Sigmoid colon (tissue), 7 donors: Measurements from ENCODE around the gene CCDC85B. TPM values are rescaled to one million over a fixed set of nuclear protein-coding genes. Genes with fewer than 3 reads are reported as not detected.
"Not testable (repeated sequence)": the region's sequence is repeated elsewhere in the genome, so short reads cannot be mapped to it uniquely, and the experiment has no call there.

Experiments used
- DNase-seq: peaks from one replicate; pipeline ENCODE4 v3.0.0-alpha.2; 2019
- H3K27ac ChIP-seq, 4 donors: fragments of 200-600 bp; sonication (generic); one replicate each; pipeline ENCODE4 v1.5.1; 2016 to 2019; ENCODE audit warnings: mild to moderate bottlenecking in 1 of 4
- H3K27me3 ChIP-seq, 3 donors: fragments of 200-600 bp; sonication (generic); one replicate each; pipeline ENCODE4 v1.5.1; 2019; ENCODE audit warnings: mild to moderate bottlenecking in 1 of 3
- H3K36me3 ChIP-seq, 4 donors: fragments of 200-600 bp; sonication (generic); one replicate each; pipeline ENCODE4 v1.5.1; 2016 to 2019
- H3K4me1 ChIP-seq, 4 donors: fragments of 200-600 bp; sonication (generic); one replicate each; pipeline ENCODE4 v1.5.1; 2017 to 2019
- H3K4me3 ChIP-seq, 4 donors: fragments of 200-600 bp; sonication (generic); one replicate each; pipeline ENCODE4 v1.5.1; 2017 to 2019; ENCODE audit warnings: mild to moderate bottlenecking in 2 of 4, moderate library complexity in 1 of 4
- H3K9me3 ChIP-seq, 4 donors: fragments of 200-600 bp in 3 of 4; sonication (generic) in 3 of 4; one replicate each; pipeline versions ENCODE4 v1.5.1 to v1.6.1; 2013 to 2019
- CTCF ChIP-seq, 4 experiments: fragments of 450-650 bp in 3 of 4; fragments of 200-600 bp in 1 of 4; IDR thresholded peaks; one replicate each; pipeline ENCODE4 v1.5.1; 2016 to 2019; ENCODE audit warnings: antibody characterized with exemption in 4 of 4, mild to moderate bottlenecking in 3 of 4, moderate library complexity in 2 of 4
- EP300 ChIP-seq, 4 donors: sonication (generic); formaldehyde crosslinking; IDR thresholded peaks; one replicate each; pipeline ENCODE4 v1.6.1; 2017; ENCODE audit warnings: antibody characterized with exemption in 4 of 4
- POLR2A ChIP-seq, 2 donors: fragments of 450-650 bp; IDR thresholded peaks; one replicate each; pipeline ENCODE4 v1.6.1; 2016; ENCODE audit warnings: antibody characterized with exemption in 2 of 2, mild to moderate bottlenecking in 2 of 2, moderate library complexity in 2 of 2
- POLR2AphosphoS5 ChIP-seq, 4 donors: sonication (generic); formaldehyde crosslinking; IDR thresholded peaks; one replicate each; pipeline ENCODE4 v1.6.1; 2017; ENCODE audit warnings: antibody characterized with exemption in 4 of 4
- WGBS, 2 donors: extraction: QIAGEN DNeasy Blood & Tissue Kit; methylation state at CpG; one replicate each; pipeline ENCODE4 v1.1.7; 2013; 5-methylcytosine and 5-hydroxymethylcytosine counted together
- intact Hi-C: fragments of 100-400 bp; cut with DNase I; formaldehyde crosslinking; loops from one replicate; pipeline ENCODE4 v1.15.1; 2023
- polyA plus RNA-seq, 3 donors: library from polyadenylated mRNA; stranded (reverse); fragments of 200-250 nt; gene quantifications; one replicate each; pipeline ENCODE4 v1.2.3, GENCODE V29; 2013
- total RNA-seq, 4 donors: library from RNA; depleted of rRNA; stranded (reverse); fragments of >200 nt; gene quantifications; one replicate each; pipeline ENCODE4 v1.1.0, GENCODE V29; 2016
- donor health status: healthy with polysubstance abuse.
- donor health status: Bipolar disorder and iron deficiency.
- donor health status: healthy.

Gene CCDC85B
- total and polyA plus RNA-seq, 7 donors = 4.2 to 73.6 (median 57.1) TPM

GRCh38 chr11:65886826-65887722 lies 3.4 kb upstream of the CCDC85B start:
- WGBS, 2 donors = 80 to 83% methylated on average over 14 of the region's 14 CpGs
- peaks cover 0 to 59% (median 50%) of the 10 kb centered on the region in 4 donors for H3K4me1 ChIP-seq
- no peak for DNase-seq
- peaks cover 4 to 41% (median 15%) of the 10 kb centered on the region in 4 donors for H3K36me3 ChIP-seq
- H3K27ac ChIP-seq = peak overlapping the region; percentile 95 to 98 (median 97)
- no peaks in the 10 kb centered on the region for H3K9me3 ChIP-seq
- H3K27me3 ChIP-seq = no peaks in the 10 kb centered on the region
- peak overlapping the region in 3 of 4 donors; percentile 60 to 75 (median 65) for H3K4me3 ChIP-seq
- TF ChIP-seq POLR2AphosphoS5 (IDR thresholded peaks at IDR 0.05) (no peak), CTCF (IDR thresholded peaks at IDR 0.05) (no peak), EP300 (IDR thresholded peaks at IDR 0.05) (no peak), POLR2A (IDR thresholded peaks at IDR 0.05) (no peak)
- intact Hi-C loops = loop anchor here (5.0 kb wide), 1 partner anchor 115 kb away; the partner anchor contains the start of genes BANF1 and EIF1AD

- peak overlapping the region; percentile 95 to 98 (median 97) for H3K27ac ChIP-seq
- no peak for TF ChIP-seq POLR2A (IDR thresholded peaks at IDR 0.05)
- intact Hi-C loops = loop anchor here (1.0 to 5.0 kb wide), 3 partner anchors 29 to 115 kb away; partner anchors contain the start of genes BANF1, CFL1, EIF1AD and SART1
- DNase-seq = no peak
- 3 to 7% methylated on average over 23 of the region's 23 CpGs for WGBS, 2 donors
- H3K4me1 ChIP-seq = peaks cover 0 to 66% (median 57%) of the 10 kb centered on the region in 4 donors
- no peaks in the 10 kb centered on the region for H3K27me3 ChIP-seq
- H3K36me3 ChIP-seq = peaks cover 4 to 35% (median 12%) of the 10 kb centered on the region in 4 donors
- H3K9me3 ChIP-seq = no peaks in the 10 kb centered on the region
- peak overlapping the region; percentile 53 to 75 (median 62) for H3K4me3 ChIP-seq
These were observed 2.7 kb upstream of the CCDC85B start for GRCh38 chr11:65887723-65888162.

- 0 to 1% methylated on average over 57 of the region's 57 CpGs for WGBS, 2 donors
- TF ChIP-seq POLR2AphosphoS5 (IDR thresholded peaks at IDR 0.05) (peak; percentile 90 to 98 (median 95)), POLR2A (IDR thresholded peaks at IDR 0.05) (peak; percentile 90 to 92), CTCF (IDR thresholded peaks at IDR 0.05) (peak; percentile 85 to 99 (median 91)), EP300 (IDR thresholded peaks at IDR 0.05) (no peak)
- intact Hi-C loops = loop anchor here (1.0 to 5.0 kb wide), 3 partner anchors 30 to 114 kb away; partner anchors contain the start of genes BANF1, CFL1, EIF1AD and SART1
- Histone ChIP-seq H3K27me3 (no peaks in the 10 kb centered on the region), H3K9me3 (no peaks in the 10 kb centered on the region), H3K27ac (peak within 1 kb of the TSS; percentile 95 to 98 (median 97)), H3K36me3 (peaks cover 4 to 29% (median 9%) of the 10 kb centered on the region in 4 donors), H3K4me1 (peaks cover 0 to 71% (median 62%) of the 10 kb centered on the region in 4 donors), H3K4me3 (peak within 1 kb of the TSS; percentile 53 to 75 (median 62))
- DNase-seq = peak; percentile 99
These were observed 2.2 kb upstream of the CCDC85B start, which contains the start of gene FIBP for GRCh38 chr11:65888163-65888814. Gene FIBP, minus strand, starts transcription at chr11:65888471. Its CDS starts 53 bp downstream, at chr11:65888418.

- Histone ChIP-seq H3K4me3 (peak overlapping the region; percentile 60 to 77 (median 66)), H3K27ac (peak overlapping the region; percentile 95 to 98 (median 97)), H3K36me3 (peaks cover 0 to 6% (median 0%) of the 10 kb centered on the region in 4 donors), H3K9me3 (no peaks in the 10 kb centered on the region), H3K4me1 (peaks cover 0 to 70% (median 59%) of the 10 kb centered on the region in 4 donors), H3K27me3 (no peaks in the 10 kb centered on the region)
- intact Hi-C loops = no loop called here
- DNase-seq = peak; percentile 81
- whole genome bisulfite sequencing, 2 donors = 5 to 12% methylated on average over 57 of the region's 57 CpGs
- TF ChIP-seq POLR2AphosphoS5 (IDR thresholded peaks at IDR 0.05) (peak in 3 of 4 donors; percentile 17 to 40 (median 23)), CTCF (IDR thresholded peaks at IDR 0.05) (no peak)
These were observed 1.0 kb downstream of the CCDC85B start for GRCh38 chr11:65891219-65892136.

GRCh38 chr11:65892137-65892540 lies 1.7 kb downstream of the CCDC85B start:
- H3K9me3 ChIP-seq, H3K36me3 ChIP-seq, H3K27me3 ChIP-seq, intact Hi-C loops, DNase-seq: not testable (repeated sequence)
- Histone ChIP-seq H3K27ac (peak overlapping the region; percentile 95 to 98 (median 97)), H3K4me1 (peaks cover 0 to 63% (median 54%) of the 10 kb centered on the region in 4 donors), H3K4me3 (peak overlapping the region in 2 of 4 donors; percentile 65 to 68)
- WGBS, 2 donors = 71 to 81% methylated on average over 5 of the region's 5 CpGs
